GM12801 (cell line): ENCODE results near the gene LIMD2.

ENCODE experiments used
- CTCF ChIP-seq: IDR thresholded peaks from one replicate; pipeline ENCODE4 v1.5.1; 2011; ENCODE audit warnings: control low read depth; ENCODE audit not compliant: insufficient read length; ENCODE audit errors: extremely low read depth

The LIMD2 gene

GRCh38 chr17:63653050-63653449 is 46.9 kb downstream of the LIMD2 start:
- no peak for TF ChIP-seq CTCF

- no peak for TF ChIP-seq CTCF
Measured at GRCh38 chr17:63652106-63652505, 47.8 kb downstream of the LIMD2 start.

GRCh38 chr17:63649813-63650212 is 50.1 kb downstream of the LIMD2 start:
- no peak for TF ChIP-seq CTCF

- TF ChIP-seq CTCF, result no peak
Measured at GRCh38 chr17:63647936-63648335, 52.0 kb downstream of the LIMD2 start.

- no peak for TF ChIP-seq CTCF
Measured at GRCh38 chr17:63647065-63647725, 52.7 kb downstream of the LIMD2 start.

GRCh38 chr17:63646488-63646806 is 53.5 kb downstream of the LIMD2 start:
- no peak for TF ChIP-seq CTCF
